Measurements from ENCODE around the gene RAB3GAP2.

DNA sequence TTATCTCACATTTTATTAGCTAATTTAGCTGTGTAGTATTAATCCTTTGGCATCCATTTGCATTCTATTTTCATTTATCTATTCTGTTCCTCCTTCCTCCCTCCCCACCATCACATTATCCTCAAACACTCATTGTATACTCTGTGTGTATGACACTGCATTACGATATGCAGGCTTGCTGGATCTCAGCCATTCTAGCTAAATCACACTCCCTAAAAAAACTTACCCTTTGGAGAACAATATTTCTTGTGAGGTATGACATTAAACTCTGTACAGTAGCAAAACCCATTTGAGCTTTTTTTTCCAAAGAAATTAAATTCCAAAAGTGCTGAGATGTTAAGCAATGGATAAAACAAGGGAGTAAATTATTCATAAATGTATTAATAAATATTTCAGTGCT, 11.4 kb upstream of the RAB3GAP2 start:
- TF ChIP-seq, protein P1, sequence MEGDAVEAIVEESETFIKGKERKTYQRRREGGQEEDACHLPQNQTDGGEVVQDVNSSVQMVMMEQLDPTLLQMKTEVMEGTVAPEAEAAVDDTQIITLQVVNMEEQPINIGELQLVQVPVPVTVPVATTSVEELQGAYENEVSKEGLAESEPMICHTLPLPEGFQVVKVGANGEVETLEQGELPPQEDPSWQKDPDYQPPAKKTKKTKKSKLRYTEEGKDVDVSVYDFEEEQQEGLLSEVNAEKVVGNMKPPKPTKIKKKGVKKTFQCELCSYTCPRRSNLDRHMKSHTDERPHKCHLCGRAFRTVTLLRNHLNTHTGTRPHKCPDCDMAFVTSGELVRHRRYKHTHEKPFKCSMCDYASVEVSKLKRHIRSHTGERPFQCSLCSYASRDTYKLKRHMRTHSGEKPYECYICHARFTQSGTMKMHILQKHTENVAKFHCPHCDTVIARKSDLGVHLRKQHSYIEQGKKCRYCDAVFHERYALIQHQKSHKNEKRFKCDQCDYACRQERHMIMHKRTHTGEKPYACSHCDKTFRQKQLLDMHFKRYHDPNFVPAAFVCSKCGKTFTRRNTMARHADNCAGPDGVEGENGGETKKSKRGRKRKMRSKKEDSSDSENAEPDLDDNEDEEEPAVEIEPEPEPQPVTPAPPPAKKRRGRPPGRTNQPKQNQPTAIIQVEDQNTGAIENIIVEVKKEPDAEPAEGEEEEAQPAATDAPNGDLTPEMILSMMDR (conservative IDR thresholded peaks at IDR 0.05 in 1 of 2, IDR thresholded peaks at IDR 0.05 in 1 of 2; ENCODE audit: extremely low read depth in 1 of 2, insufficient read depth in 1 of 2, low read depth in 1 of 2, low read length in 2 of 2), result no peak
- no peak for TF ChIP-seq EZH2 (IDR thresholded peaks at IDR 0.05; ENCODE audit: borderline replicate concordance, low read length)
